ENCODE results near the gene ADCY4. TPM values are rescaled to one million over a fixed set of nuclear protein-coding genes. Genes with fewer than 3 reads are reported as not detected.

ADCY4 gene
- total and polyA plus RNA-seq, 2 of the 13 experiments (the other 11 are each of a cell fraction or from before 2014, with no cell fraction given): 0.03 TPM; not detected in 1

DNA sequence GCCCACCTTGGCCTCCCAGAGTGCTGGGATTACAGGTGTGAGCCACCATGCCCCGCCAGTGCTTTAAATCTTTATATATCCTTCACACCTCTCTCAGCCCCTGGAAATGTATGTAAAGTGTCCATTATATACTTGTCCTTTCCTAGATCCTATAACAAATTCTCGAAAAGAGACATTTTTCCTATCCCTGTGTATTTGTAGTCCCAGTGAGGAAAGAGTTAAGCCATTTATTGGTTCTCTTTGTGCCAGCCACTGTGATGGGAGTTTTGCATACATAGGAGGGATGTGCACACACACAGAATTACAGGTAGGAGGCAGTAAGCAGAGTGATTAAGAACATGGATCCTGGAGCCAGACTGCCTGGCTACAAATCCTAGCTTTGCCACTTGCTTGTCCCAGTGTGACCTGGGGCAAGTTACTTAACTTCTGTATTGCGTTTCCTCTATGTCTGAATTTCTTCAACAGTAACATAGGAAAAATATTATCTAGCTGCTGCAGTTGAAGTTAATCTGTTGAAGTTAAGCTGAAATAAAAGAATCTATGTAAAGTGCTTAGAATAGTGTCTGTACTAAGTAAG lies 61.4 kb downstream of the ADCY4 start (continued):
- TF ChIP-seq, protein P1, sequence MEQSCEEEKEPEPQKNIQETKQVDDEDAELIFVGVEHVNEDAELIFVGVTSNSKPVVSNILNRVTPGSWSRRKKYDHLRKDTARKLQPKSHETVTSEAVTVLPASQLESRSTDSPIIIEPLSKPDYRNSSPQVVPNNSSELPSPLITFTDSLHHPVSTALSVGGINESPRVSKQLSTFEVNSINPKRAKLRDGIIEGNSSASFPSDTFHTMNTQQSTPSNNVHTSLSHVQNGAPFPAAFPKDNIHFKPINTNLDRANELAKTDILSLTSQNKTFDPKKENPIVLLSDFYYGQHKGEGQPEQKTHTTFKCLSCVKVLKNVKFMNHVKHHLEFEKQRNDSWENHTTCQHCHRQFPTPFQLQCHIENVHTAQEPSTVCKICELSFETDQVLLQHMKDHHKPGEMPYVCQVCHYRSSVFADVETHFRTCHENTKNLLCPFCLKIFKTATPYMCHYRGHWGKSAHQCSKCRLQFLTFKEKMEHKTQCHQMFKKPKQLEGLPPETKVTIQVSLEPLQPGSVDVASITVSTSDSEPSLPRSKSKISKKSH (CRISPR knock-in tag; IDR thresholded peaks at IDR 0.05; ENCODE audit: borderline replicate concordance): no peak
- TF ChIP-seq DR1 (CRISPR knock-in tag; IDR thresholded peaks at IDR 0.05): no peak
- no peak for TF ChIP-seq HNF1B (CRISPR knock-in tag; IDR thresholded peaks at IDR 0.05)
- TF ChIP-seq ZNF788 (CRISPR knock-in tag; IDR thresholded peaks at IDR 0.05; ENCODE audit: borderline replicate concordance): no peak
- no peak for TF ChIP-seq IKZF5 (CRISPR knock-in tag; IDR thresholded peaks at IDR 0.05)
- no peak for TF ChIP-seq NCOA1 (CRISPR knock-in tag; IDR thresholded peaks at IDR 0.05)
- no peak for TF ChIP-seq U2AF1 (optimal IDR thresholded peaks at IDR 0.05; ENCODE audit: low read depth, low read length)
- no peak for TF ChIP-seq KDM3A (CRISPR knock-in tag; IDR thresholded peaks at IDR 0.05; ENCODE audit: low read depth)
- TF ChIP-seq STAT5B (CRISPR knock-in tag; IDR thresholded peaks at IDR 0.05): no peak
- no peak for TF ChIP-seq ATAD3A (CRISPR knock-in tag; IDR thresholded peaks at IDR 0.05)
- no peak for TF ChIP-seq ZNF691 (CRISPR knock-in tag; IDR thresholded peaks at IDR 0.05; ENCODE audit: borderline replicate concordance, low read depth)
- no peak for TF ChIP-seq RBAK (CRISPR knock-in tag; IDR thresholded peaks at IDR 0.05)
- TF ChIP-seq SALL1 (CRISPR knock-in tag; IDR thresholded peaks at IDR 0.05): 0 out of 2 replicates have a peak, but pooled peaks have one; percentile 31
- 0 out of 2 replicates have a peak, but pooled peaks have one; percentile 12 for TF ChIP-seq ZSCAN25 (CRISPR knock-in tag; IDR thresholded peaks at IDR 0.05)
- no peak for TF ChIP-seq CAMTA2 (CRISPR knock-in tag; IDR thresholded peaks at IDR 0.05; ENCODE audit: borderline replicate concordance)
- no peak for TF ChIP-seq ZNF546 (CRISPR knock-in tag; conservative IDR thresholded peaks at IDR 0.05)

Data from HepG2 (cell line).